ENCODE measurements around the gene CNTD1.

The CNTD1 gene

GRCh38 chr17:42795465-42795864 is 3.2 kb upstream of the CNTD1 start:
- Histone ChIP-seq H3K36me3 (replicated peaks; ENCODE audit: low read depth, low read length) (no peaks in the 10 kb centered on the region), H4K20me1 (ENCODE audit: insufficient read depth, low read length) (no peaks in the 10 kb centered on the region), H3K27me3 (ENCODE audit: low read depth, low read length) (no peaks in the 10 kb centered on the region), H3K9ac (ENCODE audit: low read length) (no peak overlapping the region), H3K4me2 (ENCODE audit: low read length) (no peak overlapping the region), H3K9me3 (ENCODE audit: insufficient read depth, low read length) (no peaks in the 10 kb centered on the region), H3K79me2 (ENCODE audit: low read length) (no peaks in the 10 kb centered on the region), H3K27ac (ENCODE audit: low read length) (no peak overlapping the region), H3K4me3 (ENCODE audit: low read length) (no peak overlapping the region), H2AFZ (ENCODE audit: low read depth, low read length) (no peak overlapping the region), H3K4me1 (ENCODE audit: low read length) (peaks cover 6% of the 10 kb centered on the region)
- TF ChIP-seq EZH2phosphoT487 (IDR thresholded peaks at IDR 0.05; ENCODE audit: low read depth): no peak
- no peak for TF ChIP-seq CTCF (IDR thresholded peaks at IDR 0.05; ENCODE audit: low read depth, low read length)

- Histone ChIP-seq H3K27ac (ENCODE audit: low read length) (no peak overlapping the region), H3K4me2 (ENCODE audit: low read length) (no peak overlapping the region), H3K4me1 (ENCODE audit: low read length) (peaks cover 6% of the 10 kb centered on the region), H3K4me3 (ENCODE audit: low read length) (no peak overlapping the region), H3K27me3 (ENCODE audit: low read depth, low read length) (no peaks in the 10 kb centered on the region), H3K9me3 (ENCODE audit: insufficient read depth, low read length) (no peaks in the 10 kb centered on the region), H3K9ac (ENCODE audit: low read length) (no peak overlapping the region), H2AFZ (ENCODE audit: low read depth, low read length) (no peak overlapping the region), H4K20me1 (ENCODE audit: insufficient read depth, low read length) (no peaks in the 10 kb centered on the region), H3K79me2 (ENCODE audit: low read length) (no peaks in the 10 kb centered on the region), H3K36me3 (replicated peaks; ENCODE audit: low read depth, low read length) (no peaks in the 10 kb centered on the region)
- TF ChIP-seq EZH2phosphoT487 (IDR thresholded peaks at IDR 0.05; ENCODE audit: low read depth) (no peak), CTCF (IDR thresholded peaks at IDR 0.05; ENCODE audit: low read depth, low read length) (no peak)
Observed at GRCh38 chr17:42796066-42796758, 2.4 kb upstream of the CNTD1 start.

GRCh38 chr17:42797067-42798007 is 1.3 kb upstream of the CNTD1 start:
- Histone ChIP-seq H2AFZ (ENCODE audit: low read depth, low read length) (no peak overlapping the region), H3K27me3 (ENCODE audit: low read depth, low read length) (no peaks in the 10 kb centered on the region), H3K27ac (ENCODE audit: low read length) (no peak overlapping the region), H3K9ac (ENCODE audit: low read length) (no peak overlapping the region), H3K4me3 (ENCODE audit: low read length) (peak overlapping the region; percentile 94), H3K9me3 (ENCODE audit: insufficient read depth, low read length) (no peaks in the 10 kb centered on the region), H3K36me3 (replicated peaks; ENCODE audit: low read depth, low read length) (no peaks in the 10 kb centered on the region), H3K4me2 (ENCODE audit: low read length) (peak overlapping the region; percentile 68), H3K79me2 (ENCODE audit: low read length) (no peaks in the 10 kb centered on the region), H3K4me1 (ENCODE audit: low read length) (peaks cover 6% of the 10 kb centered on the region), H4K20me1 (ENCODE audit: insufficient read depth, low read length) (no peaks in the 10 kb centered on the region)
- TF ChIP-seq CTCF (IDR thresholded peaks at IDR 0.05; ENCODE audit: low read depth, low read length) (no peak), EZH2phosphoT487 (IDR thresholded peaks at IDR 0.05; ENCODE audit: low read depth) (no peak)

- Histone ChIP-seq H3K4me1 (ENCODE audit: low read length) (peaks cover 6% of the 10 kb centered on the region), H3K27me3 (ENCODE audit: low read depth, low read length) (no peaks in the 10 kb centered on the region), H3K4me2 (ENCODE audit: low read length) (peak overlapping the region; percentile 68), H3K36me3 (replicated peaks; ENCODE audit: low read depth, low read length) (no peaks in the 10 kb centered on the region), H2AFZ (ENCODE audit: low read depth, low read length) (peak overlapping the region; percentile 91), H3K4me3 (ENCODE audit: low read length) (peak overlapping the region; percentile 94), H4K20me1 (ENCODE audit: insufficient read depth, low read length) (no peaks in the 10 kb centered on the region), H3K79me2 (ENCODE audit: low read length) (no peaks in the 10 kb centered on the region), H3K9ac (ENCODE audit: low read length) (peak overlapping the region; percentile 70), H3K27ac (ENCODE audit: low read length) (no peak overlapping the region), H3K9me3 (ENCODE audit: insufficient read depth, low read length) (no peaks in the 10 kb centered on the region)
- no peak for TF ChIP-seq CTCF (IDR thresholded peaks at IDR 0.05; ENCODE audit: low read depth, low read length)
- TF ChIP-seq EZH2phosphoT487 (IDR thresholded peaks at IDR 0.05; ENCODE audit: low read depth): no peak
Observed at GRCh38 chr17:42798011-42798382, 664 bp upstream of the CNTD1 start.
